GM19351 (cell line): ENCODE results near the gene MINDY4.

ENCODE experiments used
- ATAC-seq: cut with Tn5 transposase; IDR thresholded peaks from one replicate; pipeline ENCODE4 v1.9.1; 2021; ENCODE audit warnings: mild to moderate bottlenecking, moderate library complexity; ENCODE audit not compliant: unreplicated experiment

Gene MINDY4

DNA sequence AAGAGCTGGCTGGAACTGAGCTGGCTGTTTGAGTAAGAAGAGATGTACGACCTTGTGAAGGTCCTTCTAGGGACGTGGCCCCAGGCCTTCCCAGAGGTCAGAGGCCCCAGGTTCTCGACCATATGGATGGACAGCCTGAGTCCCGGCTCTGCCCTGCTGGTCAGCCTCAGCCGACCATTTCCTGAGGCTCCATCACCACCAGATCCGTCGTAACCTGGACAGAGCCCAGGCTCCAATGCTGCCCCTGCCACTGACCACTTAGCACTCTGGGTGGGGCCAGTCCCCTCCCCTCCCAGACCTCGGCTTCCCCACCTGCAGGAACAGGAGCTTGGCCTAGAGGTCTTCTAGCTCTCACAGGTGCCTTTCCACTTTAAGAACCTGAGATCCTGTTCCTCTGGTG lies 29.9 kb upstream of the MINDY4 start:
- no peak for ATAC-seq

GRCh38 chr7:30743371-30744074 lies 27.7 kb upstream of the MINDY4 start:
- no peak for ATAC-seq

DNA sequence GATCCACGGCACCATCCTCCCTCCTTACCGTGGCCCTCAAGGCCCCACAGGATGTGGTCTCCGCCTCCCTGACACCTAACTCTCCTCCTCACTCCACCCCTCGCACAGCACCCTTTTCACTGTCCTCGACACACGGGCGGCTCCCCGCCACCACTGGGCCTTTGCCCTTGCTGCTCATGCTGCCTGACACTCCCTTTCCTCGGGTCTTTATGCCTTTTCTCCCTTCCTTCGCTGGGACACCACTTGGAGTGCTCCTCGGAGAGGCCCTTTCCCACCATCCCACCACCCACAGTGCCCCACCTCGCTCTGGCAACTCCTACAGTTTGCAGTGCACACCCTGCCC lies 27.2 kb upstream of the MINDY4 start:
- ATAC-seq: no peak

GRCh38 chr7:30745261-30745941 lies 25.8 kb upstream of the MINDY4 start:
- ATAC-seq: no peak

GRCh38 chr7:30750010-30750409 lies 21.2 kb upstream of the MINDY4 start:
- ATAC-seq: no peak

GRCh38 chr7:30750683-30751650 lies 20.2 kb upstream of the MINDY4 start:
- ATAC-seq: no peak

DNA sequence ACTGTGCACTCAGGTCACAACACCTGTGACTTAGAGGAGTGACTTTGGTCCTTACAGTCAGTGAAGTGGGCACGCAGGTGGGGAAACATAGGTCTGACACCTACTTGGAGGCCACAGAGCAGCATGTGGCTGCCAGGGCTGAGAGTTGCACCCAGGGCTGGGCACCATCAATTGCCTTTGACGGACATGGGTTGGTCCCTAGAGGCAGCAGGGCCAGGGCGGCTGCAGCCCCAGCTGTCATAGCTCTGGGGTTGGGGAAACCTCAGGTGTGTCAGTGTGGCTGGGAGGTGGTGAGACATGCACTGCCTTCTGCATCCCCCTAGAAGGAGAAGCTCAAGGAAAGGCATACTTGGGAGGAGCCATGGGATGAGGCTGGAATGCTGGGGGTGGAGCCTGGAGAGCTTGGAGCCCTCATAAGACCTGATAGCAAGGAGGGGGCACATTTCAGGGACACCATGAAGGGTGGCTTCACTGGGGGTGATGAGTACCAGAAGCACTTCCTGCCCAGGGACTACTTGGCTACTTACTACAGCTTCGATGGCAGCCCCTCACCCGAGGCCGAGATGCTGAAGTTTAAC lies 19.4 kb upstream of the MINDY4 start, which contains the start of gene INMT:
INMT (plus strand) TSS at position 440 of the 578 bp plus-strand sequence; CDS start at position 456, 16 bp downstream.
- ATAC-seq: no peak

GRCh38 chr7:30752484-30752883 lies 18.7 kb upstream of the MINDY4 start:
- no peak for ATAC-seq

GRCh38 chr7:30752979-30753378 lies 18.2 kb upstream of the MINDY4 start:
- no peak for ATAC-seq

- no peak for ATAC-seq
Measured at GRCh38 chr7:30754315-30754877, 16.8 kb upstream of the MINDY4 start.

DNA sequence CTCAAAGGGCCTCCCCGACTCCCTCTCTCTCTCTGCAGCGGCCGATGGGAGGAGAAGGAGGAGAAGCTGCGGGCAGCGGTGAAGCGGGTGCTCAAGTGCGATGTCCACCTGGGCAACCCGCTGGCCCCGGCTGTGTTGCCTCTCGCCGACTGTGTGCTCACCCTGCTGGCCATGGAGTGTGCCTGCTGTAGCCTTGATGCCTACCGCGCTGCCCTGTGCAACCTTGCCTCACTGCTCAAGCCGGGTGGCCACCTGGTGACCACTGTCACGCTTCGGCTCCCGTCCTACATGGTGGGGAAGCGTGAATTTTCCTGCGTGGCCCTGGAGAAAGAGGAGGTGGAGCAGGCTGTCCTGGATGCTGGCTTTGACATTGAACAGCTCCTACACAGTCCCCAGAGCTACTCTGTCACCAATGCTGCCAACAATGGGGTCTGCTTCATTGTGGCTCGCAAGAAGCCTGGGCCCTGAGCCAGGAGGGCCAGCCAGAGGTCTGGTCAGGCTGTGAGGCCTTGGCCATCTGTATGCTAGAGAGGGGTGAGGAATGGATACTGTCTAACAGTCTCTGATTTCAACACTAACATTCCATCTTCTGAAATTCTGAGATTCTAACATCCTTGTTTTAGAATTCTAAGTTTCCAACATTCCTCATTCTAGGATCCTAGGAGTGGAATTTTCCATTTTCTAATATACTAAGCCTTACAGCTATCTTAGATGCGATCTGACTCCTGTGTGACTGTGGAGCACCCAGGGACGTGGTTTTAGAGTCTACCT lies 15.6 kb upstream of the MINDY4 start:
- no peak for ATAC-seq

GRCh38 chr7:30757342-30757692 lies 13.9 kb upstream of the MINDY4 start:
- ATAC-seq: no peak

DNA sequence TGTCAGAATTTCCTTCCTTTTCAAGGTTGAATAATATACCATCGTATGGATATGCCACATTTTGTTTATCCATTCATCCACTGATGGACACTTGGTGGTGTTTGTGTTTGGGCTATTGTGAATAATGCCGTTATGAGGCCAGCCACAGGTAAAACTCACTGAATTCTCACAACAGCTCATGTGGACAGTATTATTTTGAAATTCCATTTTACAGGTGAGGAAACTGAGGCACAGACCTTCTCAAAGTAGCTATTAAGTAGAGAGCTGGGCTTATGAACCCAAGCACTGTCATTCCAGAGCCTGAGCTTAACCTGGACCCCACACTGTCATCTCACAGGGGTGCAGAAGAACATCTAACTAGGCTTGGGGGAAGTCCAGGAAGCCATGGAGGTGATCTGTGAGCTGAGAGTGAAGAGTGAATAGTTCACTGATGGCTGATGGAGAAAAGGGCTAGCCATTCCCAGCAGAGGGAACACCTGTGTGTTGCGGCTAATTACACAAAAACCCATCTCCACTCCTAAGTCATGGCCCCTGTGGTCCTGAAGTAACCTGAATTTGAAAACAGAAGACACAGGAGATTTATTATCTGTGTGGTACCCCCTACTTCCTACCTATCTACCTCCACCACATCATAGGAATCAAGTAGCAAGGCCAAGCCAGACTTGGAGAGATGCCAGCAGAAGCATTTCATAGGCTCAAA lies 10.6 kb upstream of the MINDY4 start:
- no peak for ATAC-seq

DNA sequence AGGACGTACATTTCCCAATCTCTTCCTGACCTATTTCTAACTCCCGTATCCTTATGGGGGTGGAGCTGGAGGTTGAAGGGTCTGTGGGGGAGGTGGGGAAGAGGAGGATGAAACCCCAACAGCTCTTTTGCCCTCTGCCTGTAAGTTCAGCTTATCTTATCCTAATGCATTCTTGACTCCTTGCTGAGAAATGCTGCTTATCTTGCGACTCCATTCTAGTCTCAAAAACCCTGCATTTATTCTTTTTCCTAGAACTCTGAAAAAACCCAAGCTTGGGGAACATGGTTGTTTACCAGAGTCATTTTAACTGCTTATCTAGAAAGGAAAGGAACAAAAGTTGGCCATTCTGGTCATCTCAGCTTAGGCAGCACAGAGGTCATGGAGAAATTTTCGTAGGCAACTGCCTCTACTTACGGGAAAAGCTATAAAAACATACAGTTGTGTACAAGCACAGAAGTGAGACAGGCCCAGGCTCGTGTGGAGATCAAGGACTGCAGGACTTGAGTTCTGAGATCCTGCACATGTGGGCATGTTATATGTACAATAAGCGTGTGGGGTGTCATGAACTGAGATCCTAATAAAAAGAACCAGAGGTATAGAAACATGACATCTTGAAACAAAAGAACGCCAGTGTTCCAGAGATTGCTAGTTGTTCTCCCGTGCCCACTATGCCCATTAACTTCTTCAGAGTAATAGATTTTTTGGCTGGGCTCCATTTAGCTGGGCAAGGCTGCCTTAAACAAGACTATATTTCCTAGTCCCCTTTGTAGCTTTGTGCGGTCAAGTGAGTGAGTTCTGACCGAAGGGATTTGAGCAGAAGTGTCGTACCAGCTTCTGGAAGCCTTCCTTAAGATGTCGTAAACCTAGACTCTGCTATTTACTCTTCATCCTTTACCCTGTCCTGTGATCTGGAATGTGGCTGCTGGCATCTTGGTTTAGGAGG lies 9.7 kb upstream of the MINDY4 start:
- ATAC-seq: no peak

GRCh38 chr7:30764030-30764975 lies 6.9 kb upstream of the MINDY4 start:
- peak; percentile 99 for ATAC-seq

DNA sequence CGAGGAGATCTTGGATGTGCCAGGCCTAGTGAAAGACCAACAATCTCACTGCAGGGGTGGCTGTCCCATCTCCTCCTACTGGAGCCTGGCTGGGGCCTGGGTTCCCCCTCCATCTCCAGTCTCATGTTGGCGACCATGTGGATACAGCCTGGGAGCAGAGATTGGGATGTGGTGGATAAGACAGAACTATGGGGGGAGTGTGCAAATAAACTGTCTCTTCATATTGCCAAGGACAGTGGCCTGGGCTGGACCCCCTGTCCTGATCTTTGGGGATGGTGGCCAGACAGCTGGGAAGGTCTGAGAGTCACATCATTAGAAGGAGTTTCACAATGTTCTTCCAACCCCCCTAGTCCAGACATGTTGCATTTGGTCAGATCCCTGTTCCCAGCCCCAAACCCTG lies 5.8 kb upstream of the MINDY4 start:
- ATAC-seq: no peak

DNA sequence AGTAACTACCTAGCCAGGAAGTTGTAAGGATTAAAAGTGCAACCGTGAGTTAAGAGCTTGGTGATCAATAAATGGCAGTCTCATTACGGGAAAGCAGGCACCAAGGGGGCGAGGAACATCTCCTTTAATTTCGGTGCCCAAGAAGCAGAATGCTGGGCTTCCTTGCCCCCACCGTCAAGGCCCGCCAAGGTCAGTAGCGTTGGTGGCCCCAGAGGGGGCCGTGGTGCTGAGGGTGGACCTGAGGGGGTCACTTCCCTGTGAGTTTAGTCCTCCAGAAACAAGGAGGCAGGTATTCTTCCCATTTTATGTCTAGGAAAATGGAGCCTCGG lies 408 bp upstream of the MINDY4 start:
- ATAC-seq: no peak
